GM23248 (cell line): ENCODE measurements around the gene TRAPPC8.
"Not testable (repeated sequence)": the region's sequence is repeated elsewhere in the genome, so short reads cannot be mapped to it uniquely, and the experiment has no call there.

Experiments
- EZH2 ChIP-seq: fragments of 200-600 bp; sonication (generic); IDR thresholded peaks from 2 replicates; pipeline ENCODE4 v1.6.1; 2018; ENCODE audit warnings: antibody characterized with exemption, mild to moderate bottlenecking; ENCODE audit not compliant: insufficient read depth, poor library complexity, severe bottlenecking
- EZH2phosphoT487 ChIP-seq: fragments of 200-600 bp; sonication (generic); IDR thresholded peaks from 2 replicates; pipeline ENCODE4 v1.6.1; 2018; ENCODE audit warnings: antibody characterized with exemption, moderate library complexity, mild to moderate bottlenecking, low read depth; ENCODE audit not compliant: insufficient read depth

DNA sequence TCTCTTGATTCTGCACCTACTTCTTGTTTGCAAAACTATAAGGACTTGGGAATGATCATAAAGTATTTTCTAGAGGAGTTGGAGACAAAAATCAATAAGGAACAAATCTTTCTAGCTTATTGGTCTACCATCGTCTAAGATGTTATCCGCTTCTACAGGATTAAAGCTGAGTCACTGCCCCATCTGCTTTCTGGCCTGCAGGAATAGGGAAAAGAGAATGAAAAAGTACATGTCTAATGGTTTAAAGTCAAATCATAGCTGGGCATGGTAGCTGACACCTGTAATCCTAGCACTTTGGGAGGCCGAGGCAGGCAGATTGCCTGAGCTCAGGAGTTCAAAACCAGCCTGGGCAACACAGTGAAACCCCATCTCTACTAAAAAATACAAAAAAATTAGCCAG is 10.8 kb upstream of the TRAPPC8 start:
- TF ChIP-seq EZH2, EZH2phosphoT487: not testable (repeated sequence)
